Germinal center (tissue), 1 donor: ENCODE data around the gene PHACTR3.

Experiments used
- DNase-seq: peaks from one replicate; pipeline ENCODE4 v3.0.0; 2012; ENCODE audit warnings: mixed read lengths, low spot score

Gene PHACTR3

DNA sequence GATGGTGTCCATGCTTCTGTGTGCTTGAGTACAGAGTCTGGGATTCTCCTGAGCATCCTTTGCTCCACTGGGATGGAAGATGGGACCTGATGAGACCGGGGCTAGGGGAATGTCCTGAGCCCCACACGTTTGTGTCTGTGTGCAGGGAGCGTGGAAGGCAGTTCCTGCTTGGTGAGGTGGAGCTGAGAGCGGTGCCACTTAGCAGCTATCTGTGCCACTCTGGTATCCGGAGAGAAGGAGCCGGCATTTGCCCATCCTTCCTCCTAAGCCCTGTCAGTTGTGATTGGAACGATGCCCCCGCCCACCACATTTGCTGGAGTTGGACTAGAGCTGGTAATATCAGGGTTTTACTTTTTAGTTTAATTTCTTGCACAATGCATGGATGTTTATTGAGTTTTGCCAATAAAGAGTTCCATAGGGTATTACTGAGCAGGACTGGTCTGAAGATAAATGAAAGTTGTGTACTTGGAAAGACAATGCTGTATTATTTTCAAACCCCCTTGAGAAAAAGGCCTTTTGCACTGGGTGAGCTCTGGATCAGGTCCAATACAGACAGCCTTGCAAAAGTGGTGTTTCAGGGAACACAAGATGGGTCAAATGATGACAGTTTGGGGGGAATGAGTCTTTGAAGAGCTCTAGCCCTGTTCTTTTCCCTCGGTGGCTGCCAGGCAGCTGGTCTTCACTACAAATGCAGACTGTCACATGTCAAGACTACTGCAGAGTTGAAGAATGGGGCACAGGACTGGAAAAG lies 198.3 kb downstream of the PHACTR3 start:
- no peak for DNase-seq

DNA sequence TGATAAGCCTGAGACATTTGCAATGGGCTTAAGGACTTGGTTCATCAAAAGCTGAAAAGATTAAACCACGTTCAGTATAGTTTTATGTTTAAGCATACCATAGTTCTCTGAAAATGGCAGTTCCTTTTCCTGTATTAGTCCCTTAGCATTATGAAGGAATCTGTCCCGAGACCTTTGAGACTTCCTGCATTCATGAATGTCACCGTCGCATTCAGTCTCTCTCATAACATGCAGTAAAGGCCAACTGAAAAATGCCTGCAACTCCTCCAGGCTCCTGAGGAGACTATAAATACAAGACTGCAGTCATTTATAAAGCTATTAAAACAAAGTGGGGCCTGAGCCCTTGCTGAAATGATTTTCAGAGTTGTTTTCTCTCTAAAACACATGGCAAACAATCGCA lies 200.0 kb downstream of the PHACTR3 start:
- DNase-seq: no peak

DNA sequence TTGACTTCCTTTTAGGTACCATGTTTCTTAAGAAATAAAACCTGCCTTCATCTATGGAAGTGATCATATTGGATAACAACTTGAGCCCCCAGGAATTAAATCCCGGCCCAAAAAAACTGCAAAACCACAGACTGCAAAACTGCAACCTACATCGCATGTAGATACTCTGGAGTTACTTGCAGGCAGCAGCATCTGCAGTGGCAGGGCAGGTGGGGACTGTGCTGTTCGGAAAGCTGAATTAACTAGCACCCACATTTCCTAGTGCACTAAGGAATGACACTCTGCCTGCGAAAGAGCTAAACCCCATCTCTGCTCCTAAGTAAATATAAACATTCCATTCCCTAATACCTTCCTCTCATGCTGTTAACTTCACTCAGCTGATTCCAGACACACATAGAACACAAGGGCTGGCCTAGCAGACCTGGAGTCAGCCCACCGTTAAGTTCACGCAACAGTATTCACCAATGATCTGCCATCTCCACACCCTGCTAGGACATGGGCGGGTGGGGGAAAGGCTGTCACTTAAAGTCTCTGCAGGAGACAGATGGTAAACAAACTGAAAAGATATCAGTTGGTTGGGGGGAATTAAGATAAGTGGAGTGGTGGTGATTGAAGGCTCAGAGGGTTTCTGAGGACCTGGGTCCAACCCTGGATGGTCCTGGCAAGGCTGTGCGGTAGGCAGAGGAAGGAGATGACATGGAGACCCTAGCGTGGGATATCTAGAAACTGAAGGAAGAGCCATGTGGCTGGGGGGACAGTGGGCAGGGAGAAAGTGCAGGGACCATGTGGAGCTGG lies 200.7 kb downstream of the PHACTR3 start:
- no peak for DNase-seq

DNA sequence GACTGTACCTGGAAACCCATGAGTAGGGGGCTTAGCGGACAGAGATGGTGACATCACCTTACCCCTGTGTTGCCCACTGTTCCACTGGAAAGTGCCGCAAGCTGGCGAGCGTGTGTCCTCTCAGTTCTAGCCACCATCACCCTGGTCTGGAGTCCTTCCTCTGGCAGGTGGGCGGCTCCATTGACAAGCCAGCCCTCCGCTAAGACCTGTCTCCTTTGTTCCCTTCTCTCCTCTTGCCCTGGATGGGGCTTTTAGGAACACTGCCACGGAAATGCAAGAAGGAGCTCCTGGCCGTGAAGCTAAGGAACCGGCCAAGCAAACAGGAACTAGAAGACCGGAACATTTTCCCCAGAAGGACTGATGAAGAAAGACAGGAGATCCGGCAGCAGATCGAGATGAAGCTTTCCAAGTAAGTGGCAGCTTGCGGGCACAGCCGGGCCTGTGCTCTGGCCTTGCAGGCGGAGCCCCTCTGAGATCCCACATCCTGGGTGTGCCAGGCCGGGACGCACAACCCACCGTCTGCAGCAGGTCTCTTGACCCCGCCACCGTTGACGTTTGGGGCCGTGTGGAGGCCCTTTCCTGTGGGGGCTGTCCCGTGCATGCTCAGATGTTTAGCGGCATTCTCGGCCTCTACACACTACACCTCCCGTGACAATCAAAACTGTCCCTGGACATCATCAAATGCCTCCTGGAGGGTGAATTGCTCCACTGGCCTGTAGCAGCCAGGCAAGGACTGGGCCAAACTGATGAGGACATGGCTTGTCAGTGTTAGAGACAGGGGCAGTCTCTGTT lies 201.6 kb downstream of the PHACTR3 start:
- DNase-seq: no peak

DNA sequence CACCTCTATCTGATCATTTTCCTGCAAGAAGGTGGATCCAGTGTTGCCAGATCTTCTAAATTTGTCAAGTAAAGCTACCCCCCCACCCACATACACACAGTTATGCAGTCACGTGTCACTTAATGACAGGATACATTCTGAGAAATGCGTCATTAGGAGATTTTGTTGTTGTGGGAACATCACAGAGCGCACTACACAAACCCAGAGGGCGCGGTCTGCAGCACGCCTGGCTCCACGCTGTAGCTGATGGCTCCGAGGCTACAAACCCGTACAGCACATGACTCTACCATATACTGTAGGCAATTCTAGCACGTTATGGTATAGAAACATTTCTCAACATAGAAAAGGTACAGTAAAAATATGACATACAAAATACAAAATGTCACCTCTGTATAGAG lies 202.2 kb downstream of the PHACTR3 start:
- no peak for DNase-seq

DNA sequence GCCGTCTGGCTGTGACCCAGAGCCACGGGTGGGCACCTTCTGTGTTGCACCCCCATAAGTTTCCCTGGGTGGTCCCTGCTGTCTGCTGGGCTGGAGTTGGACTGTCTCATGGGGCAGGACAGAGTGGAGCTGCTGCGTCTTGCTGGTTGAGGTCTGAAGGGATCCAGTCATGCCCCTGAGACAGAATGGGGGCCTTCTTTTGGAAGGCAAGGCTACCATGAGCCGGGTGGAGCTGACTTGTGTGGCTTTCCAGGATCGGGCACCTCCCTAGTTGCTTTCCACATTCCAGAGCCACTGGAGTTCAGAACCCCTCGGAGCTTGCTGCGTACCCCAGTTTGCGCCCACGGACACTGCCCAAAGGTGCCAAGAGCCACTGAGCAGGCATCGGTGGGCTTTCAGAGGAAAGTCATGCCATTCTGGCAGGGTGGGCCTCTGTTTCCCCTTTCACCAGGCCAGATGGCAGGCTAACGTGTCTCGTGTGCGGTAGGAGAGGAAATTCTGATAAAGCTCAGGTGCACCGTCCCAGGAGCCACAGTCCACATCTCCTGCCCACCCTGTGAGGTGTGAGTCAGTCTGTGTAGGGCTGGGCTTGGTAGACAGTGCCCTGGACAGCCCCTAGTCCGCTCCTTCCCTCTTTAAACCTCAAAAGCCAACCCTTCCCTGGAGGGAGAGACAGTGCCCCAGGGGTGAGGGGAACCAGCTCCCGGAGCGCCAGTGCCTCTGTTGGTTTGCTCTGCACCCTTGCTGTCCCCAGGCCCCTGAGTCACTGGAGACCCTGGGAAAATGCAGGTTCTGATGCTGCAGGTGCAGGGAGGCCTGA lies 203.8 kb downstream of the PHACTR3 start:
- DNase-seq: no peak

DNA sequence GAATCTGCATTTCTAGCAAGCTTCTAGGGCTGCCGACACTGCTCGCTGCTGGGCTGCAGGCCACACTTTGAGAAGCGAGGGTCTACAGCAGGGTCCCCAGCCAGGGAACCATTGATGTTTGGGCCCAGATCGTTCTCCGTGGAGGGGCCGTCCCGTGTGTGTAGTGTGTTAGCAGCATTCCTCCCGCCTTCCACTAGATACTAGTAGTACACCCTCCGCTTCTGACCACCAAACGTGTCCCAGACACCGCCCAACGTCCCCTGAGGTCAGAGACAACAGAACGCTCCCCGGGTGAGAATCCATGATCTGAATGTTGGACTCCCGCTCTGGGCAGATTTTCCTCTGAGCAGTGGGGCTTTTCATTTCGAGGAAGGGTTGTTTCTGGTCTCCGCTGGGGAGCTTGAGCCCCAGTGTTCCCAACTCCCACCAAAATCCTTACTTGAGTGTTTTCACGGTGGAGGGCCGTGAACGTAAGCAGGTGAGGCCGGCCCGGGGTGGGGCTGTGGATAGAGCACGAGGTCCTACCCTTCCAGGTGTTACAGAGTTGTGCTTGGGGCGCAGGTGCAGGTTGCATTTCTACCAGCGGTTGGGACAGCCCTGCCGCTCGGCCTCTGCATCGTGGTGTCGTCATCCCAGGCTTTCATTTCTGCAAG lies 204.5 kb downstream of the PHACTR3 start:
- no peak for DNase-seq

DNA sequence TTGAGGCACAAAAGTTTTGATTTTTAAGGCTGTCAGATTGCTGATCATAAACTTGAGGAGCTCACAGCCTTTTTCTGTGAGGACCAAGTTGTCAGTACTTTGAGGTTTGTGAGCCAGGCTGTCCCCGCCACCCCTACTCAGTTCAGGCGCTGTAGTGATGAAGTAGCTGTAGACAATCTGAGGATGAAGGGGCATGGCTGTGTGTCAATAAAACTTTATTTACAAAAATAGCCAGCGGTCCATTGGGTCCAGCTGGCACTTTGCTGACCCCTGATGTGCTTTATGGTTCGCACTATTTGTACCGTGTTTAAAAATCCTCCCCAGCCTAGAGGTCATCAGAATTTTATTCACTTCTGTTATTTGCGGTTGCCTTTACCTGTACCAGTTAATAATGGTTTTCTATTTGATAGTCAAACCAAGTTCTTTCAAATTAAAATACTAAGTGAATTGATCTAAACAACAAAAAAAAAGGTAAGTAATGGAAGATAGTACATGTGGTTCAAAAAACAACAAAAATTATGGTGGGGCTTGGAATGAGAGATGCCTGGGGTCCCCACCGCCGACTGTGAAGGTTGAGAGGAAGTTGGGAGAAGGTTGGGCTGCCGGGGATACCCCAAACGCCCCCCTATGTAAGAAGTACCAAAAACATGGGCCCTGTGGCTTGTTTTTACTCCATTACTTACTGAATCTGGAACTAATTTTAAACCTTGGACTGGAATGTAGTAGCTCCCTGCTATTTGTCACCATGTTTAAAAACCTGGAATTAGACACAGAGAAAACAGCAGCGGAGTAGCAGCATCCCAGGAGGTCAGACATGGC lies 205.5 kb downstream of the PHACTR3 start:
- DNase-seq: no peak

DNA sequence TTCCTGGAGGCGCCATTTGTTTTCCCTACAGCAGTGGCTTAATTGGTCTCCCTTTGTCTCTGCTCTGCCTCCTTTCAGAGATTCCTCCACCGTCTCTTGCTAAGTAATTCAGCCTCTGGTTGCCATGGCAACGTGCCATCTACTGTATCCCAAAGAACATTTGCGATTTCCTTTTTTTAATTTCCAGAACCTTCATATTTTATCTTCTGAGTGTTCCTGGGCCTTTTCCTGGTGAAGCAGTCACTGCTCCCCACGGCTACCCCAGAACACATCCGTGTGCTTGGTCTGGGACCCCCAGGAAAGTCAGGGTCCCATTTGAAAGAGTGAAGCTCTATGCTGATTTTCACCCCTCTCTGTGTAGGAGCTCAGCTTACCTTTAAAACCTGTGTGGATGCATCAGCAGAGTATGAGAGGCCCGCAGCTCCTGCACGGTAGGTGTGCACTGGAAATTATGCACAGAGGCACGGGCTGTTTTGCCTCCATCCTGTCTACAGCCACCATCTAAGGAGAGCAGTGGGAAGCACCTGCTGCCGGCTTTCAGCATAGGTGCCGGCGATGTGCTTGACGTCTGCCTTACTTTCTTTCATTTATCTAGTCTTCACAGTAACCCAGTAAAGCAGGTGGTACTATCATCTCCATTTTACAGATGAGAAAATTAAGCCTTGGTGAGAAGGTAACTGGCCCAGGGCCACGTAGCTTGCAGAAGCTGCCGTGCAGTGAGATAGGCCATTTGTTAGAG lies 206.3 kb downstream of the PHACTR3 start:
- DNase-seq: no peak

DNA sequence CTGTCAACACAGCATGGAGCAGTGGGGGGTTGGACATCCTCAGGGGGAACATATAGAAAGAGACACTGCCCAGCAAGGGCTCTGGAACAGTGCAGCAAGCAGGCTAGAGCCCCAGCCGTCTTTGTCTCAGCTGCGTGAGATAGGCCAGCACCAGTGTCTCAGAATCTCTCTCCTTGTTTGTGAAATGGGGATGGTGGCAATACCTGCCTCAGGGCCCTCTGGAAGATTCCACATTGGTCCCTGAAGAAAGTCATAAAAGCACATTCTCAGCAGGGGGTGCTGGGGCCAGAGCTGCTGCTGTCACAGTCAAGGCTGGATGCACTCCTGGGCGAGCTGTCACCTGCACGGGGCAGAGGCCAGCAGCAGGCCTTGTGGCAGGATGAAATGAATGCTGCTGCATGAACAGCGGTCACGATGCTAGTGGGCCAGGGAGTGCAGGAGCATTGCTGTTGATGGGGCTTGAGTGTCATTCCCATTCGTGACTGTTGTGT lies 207.4 kb downstream of the PHACTR3 start:
- DNase-seq: no peak

DNA sequence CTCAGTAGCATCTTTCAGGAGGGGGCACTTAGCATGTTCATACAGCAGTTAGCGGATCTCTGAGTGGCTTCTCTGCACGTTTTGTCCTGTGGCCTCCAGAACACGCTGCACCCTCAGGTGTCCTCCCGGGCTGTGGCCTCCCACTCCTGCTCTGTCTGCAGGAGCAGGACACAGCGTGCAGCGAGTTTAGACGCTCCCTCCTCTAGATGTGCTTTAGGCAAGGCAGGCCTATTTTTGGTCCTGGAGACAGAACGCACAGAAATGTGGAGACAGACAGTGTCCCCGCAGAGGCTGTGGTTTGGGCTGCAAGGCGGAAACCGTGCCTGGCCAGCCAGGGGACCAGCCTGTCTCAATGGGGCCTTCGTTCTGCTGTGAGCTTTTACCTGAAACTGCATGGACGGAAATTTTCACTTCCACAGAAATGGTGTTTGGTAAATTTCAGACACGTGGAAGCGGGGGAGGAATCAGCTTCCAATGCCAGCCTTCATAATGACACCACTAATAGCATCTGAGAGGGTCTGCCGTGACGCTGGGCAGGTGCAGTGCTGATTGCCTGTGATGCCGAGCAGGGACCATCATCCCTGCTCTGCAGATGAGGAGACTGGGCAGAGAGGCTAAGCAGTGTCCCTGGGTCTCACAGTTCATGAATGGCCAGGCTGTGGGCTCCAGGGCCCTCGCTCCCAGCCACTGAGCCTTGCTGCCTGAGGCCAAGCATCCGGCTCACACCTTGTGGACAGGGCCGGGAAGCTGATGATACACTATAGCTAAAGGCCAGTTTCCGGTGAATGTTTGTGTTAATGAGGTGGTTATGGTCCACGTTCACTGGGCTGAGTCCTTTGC lies 208.2 kb downstream of the PHACTR3 start:
- DNase-seq: no peak

DNA sequence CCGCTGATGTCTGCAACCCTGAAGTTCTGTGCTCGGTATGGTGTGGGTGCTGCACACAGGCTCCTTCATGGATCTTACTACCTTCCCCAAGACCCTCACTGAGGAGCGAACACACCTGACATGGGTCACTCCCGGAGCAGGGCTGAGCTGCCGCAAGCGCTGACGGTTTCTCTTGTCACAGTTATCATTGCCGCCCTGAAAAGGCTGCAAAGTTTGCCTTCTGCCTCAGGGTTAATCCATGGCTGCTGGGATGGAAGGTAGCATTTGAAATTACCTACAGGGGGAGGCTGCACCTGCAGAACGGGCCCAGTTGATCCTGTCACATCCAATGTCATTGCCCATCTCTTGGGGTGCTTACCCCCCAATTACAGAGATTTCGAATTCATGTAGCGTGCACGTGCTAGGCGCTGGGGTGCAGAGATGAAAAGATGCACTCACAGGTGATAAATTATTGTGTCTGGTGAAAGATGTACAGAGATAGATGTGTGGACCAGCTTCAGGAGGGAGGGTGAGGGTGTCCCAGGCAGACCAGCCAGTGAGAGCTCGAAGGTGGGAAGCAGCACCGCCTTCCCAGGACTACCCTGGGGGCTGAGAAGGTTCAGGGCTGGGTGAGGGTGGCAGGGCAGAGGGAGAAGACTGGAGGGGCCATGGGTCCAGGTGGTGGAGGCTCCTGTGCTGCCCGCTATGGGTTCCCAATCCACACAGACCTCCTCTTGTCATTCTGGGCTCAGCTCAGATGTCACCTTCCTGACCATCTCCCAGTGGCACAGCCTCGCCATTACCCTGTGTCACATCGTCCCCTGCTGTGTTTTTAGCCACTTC lies 209.0 kb downstream of the PHACTR3 start:
- DNase-seq: no peak

DNA sequence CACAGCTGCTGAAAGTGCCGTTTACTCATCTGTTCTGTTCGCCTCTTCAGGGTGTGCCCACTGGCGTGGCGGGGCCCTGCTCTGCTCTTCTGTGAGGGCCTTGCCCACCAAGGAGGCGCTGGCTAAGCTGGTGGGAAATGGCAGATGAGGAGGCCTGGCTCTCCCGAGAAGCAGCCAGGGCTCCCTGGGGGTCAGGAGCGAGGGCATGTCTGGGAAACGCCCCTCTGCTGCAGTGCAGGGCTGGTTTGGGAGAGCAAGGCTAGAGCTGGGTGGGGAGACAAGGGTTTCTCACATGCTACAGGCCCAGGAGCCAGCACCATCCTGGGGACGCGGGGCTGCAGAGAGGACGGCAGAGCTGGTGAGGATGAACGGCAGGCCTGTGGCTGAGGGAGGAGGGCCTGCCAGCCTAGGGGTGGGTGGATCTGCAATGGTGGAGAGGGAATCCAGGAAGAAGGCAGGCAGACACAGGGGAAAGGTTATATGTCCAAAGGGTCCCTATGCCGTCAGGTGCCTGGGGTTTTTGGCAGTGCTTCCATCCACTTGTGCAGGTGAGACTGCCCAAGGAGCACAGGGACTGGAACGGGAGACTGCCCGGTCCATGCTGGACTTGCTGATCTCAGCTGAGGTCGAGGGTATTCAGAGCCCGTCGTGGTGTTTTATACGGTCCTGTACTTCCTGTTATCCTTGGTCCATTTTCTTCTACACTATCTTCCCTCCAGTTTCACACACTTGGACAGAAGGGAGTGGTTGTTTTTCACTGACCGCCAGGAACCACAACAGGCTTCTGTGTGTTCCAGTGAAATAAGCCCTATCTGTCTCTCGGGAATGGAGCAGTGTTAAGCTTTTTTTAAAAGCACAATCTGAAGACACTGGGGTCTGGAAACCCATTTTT lies 209.9 kb downstream of the PHACTR3 start:
- no peak for DNase-seq

DNA sequence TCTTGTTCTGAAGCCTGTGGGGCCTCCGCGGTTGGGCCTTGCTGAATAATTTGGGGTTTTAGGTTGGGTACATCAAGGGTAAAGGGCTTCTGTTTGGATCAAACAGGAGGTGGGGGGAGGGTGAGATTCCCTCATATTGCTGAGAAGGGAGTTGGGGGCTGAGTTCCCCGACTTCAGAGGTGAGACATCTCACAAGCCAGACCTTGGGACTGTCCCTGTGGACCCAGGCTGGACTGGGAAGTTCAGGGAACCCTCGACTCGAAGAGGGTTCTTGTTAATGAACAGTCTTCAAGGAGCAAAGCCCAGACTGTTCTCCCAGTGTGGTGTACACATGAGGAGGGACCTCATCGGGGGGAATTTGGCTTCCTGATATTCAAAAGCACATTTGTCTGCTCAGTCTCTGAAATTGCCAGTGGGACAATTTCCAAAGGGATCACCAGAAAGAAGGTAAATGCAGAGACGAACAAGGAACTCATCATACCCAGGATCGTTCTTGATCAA lies 210.6 kb downstream of the PHACTR3 start:
- no peak for DNase-seq

DNA sequence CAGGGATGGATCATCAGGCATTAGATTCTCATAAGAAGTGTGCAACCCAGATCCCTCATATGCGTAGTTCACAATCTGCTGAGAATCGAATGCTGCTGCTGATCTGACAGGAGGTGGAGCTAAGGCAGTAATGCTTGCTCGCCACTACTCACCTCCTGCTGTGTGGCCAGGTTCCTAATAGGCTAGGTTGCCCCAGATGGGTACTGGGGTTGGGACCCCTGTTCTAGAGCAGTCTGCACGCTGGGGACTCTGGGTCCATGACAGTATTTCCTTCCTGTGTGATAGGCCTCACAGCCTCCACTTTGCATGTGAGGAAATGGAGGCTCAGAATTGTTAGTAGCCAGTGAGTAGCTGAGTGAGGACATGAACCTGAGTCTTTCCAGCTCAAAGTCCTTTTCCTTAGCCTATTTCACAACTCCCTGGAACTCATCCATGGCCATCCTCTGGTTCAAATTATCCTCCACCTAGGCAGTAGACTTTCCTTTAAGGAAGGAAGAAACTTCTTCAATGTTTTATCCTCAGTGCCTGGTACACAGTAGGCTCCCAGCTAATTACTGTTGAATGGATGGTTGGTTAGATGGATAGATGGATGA lies 211.9 kb downstream of the PHACTR3 start:
- no peak for DNase-seq

DNA sequence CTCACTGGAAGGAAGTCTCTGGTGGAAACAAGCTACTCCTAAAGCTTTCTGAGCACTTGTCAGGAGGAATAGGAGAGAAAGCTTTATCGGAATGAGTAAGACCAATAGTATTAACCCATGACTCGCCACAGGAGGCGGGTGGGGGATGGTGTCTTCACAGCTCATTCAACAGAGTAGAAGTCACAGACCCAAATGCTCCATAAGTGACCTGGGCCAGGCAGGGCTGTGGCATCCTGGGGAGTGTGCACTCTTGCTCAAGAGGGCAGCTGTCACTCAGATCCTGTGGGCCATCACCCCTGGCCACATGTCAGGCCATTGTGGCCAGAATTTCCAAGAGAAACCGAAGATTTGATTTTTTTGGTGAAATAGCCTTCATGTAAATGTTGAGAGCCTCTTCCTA lies 213.1 kb downstream of the PHACTR3 start:
- DNase-seq: no peak
